ENCODE measurements around the gene ICA1.

DNA sequence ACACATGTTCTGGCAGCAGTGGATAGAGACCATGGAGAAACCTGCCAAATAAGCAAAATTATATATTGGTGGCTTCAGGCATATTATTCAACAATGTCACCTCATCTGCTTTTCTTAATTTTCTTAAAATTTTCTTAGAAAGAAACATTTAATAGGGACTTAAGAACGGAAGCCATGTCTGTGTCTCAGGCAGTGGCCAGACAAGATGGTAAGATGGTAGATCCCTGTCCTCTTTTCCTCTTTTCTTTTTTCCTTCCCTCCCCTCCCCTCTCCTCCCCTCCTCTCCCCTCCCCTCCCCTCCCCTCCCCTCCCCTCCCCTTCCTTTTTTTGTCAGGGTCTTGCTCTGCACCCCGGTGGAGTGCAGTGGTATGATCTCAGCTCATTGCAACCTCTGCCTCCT lies 24.2 kb upstream of the ICA1 start:
- TF ChIP-seq JUND (IDR thresholded peaks at IDR 0.05) (no peak), FOXA1 (IDR thresholded peaks at IDR 0.05) (no peak), TAF1 (conservative IDR thresholded peaks at IDR 0.05) (no peak), HNF4A (conservative IDR thresholded peaks at IDR 0.05) (no peak), EGR1 (IDR thresholded peaks at IDR 0.05; ENCODE audit: low read depth in 2 of 2) (no peak), YY1 (IDR thresholded peaks at IDR 0.05) (no peak)
- TF ChIP-seq, protein P1, sequence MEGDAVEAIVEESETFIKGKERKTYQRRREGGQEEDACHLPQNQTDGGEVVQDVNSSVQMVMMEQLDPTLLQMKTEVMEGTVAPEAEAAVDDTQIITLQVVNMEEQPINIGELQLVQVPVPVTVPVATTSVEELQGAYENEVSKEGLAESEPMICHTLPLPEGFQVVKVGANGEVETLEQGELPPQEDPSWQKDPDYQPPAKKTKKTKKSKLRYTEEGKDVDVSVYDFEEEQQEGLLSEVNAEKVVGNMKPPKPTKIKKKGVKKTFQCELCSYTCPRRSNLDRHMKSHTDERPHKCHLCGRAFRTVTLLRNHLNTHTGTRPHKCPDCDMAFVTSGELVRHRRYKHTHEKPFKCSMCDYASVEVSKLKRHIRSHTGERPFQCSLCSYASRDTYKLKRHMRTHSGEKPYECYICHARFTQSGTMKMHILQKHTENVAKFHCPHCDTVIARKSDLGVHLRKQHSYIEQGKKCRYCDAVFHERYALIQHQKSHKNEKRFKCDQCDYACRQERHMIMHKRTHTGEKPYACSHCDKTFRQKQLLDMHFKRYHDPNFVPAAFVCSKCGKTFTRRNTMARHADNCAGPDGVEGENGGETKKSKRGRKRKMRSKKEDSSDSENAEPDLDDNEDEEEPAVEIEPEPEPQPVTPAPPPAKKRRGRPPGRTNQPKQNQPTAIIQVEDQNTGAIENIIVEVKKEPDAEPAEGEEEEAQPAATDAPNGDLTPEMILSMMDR (IDR thresholded peaks at IDR 0.05; ENCODE audit: low read depth, low read length, missing input control): no peak
- TF ChIP-seq, protein P2, sequence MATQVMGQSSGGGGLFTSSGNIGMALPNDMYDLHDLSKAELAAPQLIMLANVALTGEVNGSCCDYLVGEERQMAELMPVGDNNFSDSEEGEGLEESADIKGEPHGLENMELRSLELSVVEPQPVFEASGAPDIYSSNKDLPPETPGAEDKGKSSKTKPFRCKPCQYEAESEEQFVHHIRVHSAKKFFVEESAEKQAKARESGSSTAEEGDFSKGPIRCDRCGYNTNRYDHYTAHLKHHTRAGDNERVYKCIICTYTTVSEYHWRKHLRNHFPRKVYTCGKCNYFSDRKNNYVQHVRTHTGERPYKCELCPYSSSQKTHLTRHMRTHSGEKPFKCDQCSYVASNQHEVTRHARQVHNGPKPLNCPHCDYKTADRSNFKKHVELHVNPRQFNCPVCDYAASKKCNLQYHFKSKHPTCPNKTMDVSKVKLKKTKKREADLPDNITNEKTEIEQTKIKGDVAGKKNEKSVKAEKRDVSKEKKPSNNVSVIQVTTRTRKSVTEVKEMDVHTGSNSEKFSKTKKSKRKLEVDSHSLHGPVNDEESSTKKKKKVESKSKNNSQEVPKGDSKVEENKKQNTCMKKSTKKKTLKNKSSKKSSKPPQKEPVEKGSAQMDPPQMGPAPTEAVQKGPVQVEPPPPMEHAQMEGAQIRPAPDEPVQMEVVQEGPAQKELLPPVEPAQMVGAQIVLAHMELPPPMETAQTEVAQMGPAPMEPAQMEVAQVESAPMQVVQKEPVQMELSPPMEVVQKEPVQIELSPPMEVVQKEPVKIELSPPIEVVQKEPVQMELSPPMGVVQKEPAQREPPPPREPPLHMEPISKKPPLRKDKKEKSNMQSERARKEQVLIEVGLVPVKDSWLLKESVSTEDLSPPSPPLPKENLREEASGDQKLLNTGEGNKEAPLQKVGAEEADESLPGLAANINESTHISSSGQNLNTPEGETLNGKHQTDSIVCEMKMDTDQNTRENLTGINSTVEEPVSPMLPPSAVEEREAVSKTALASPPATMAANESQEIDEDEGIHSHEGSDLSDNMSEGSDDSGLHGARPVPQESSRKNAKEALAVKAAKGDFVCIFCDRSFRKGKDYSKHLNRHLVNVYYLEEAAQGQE (IDR thresholded peaks at IDR 0.05): no peak
- TF ChIP-seq, protein P3, sequence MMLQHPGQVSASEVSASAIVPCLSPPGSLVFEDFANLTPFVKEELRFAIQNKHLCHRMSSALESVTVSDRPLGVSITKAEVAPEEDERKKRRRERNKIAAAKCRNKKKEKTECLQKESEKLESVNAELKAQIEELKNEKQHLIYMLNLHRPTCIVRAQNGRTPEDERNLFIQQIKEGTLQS (IDR thresholded peaks at IDR 0.05): no peak
